K562 treated with DMSO at 1 percent for 24 hours (cell line): ENCODE data around the gene DCLK1. TPM values are rescaled to one million over a fixed set of nuclear protein-coding genes. Genes with fewer than 3 reads are reported as not detected.

Source experiments
- total RNA-seq: library from RNA; unstranded; fragments of 300-600 nt; gene quantifications from 2 replicates; pipeline ENCODE4 v1.2.3, GENCODE V29; 2022; ENCODE audit warnings: low read depth; ENCODE audit not compliant: insufficient read depth

DCLK1 gene
- total RNA-seq = not detected in 2 replicates

GRCh38 chr13:36131222-36131930, at the start of gene DCLK1:
TSS of gene DCLK1 (minus strand) at chr13:36131382.

Other genes starting within 250 kb of the DCLK1 start
- gene SOHLH2, start 83.2 kb upstream of the DCLK1 start, total RNA-seq = 2.5 and 3.0 TPM in 2 replicates
- gene CCDC169, start 166.4 kb upstream of the DCLK1 start, total RNA-seq = 2.0 and 3.1 TPM in 2 replicates
- gene SPART, start 215.0 kb upstream of the DCLK1 start, total RNA-seq = 22.9 and 23.8 TPM in 2 replicates